GM12878 (cell line): Measurements from ENCODE around the gene TTC23L. TPM values are rescaled to one million over a fixed set of nuclear protein-coding genes. Genes with fewer than 3 reads are reported as not detected.

Experiments used
- ATAC-seq: fragments of 200-7000 bp; cut with Tn5 transposase; 3 replicates; pipeline ENCODE4 v1.9.1; 2020; ENCODE audit warnings: mild to moderate bottlenecking, moderate library complexity
- BruUV-seq: library from RNA; stranded (reverse); fragments of 400-500 nt; replicated peaks from 2 replicates; lab custom pipeline; 2021; lab: Mats Ljungman, UMichigan
- CTCF ChIA-PET: fragments of 300-600 bp; sonication (Branson Sonifier 250); formaldehyde crosslinking; extraction: SDS; loops from one replicate; lab custom pipeline; 2021; ENCODE audit warnings: inconsistent platforms; lab: Yijun Ruan, JAX
- POLR2A ChIA-PET: fragments of 350-600 bp; formaldehyde crosslinking; extraction: SDS; loops from one replicate; lab custom pipeline; 2021; ENCODE audit warnings: inconsistent platforms; lab: Charles Lee
- RAD21 ChIA-PET: fragments of 300-600 bp; sonication (Branson Sonifier 250); formaldehyde crosslinking; loops from one replicate; lab custom pipeline; 2023; ENCODE audit warnings: antibody characterized with exemption; ENCODE audit not compliant: unreplicated experiment; lab: Charles Lee
- SMC1A ChIA-PET: fragments of 300-600 bp; sonication (Branson Sonifier 250); formaldehyde crosslinking; loops from one replicate; lab custom pipeline; 2023; ENCODE audit not compliant: unreplicated experiment, uncharacterized antibody; lab: Charles Lee
- DNase-seq: peaks from one replicate; pipeline ENCODE4 v3.0.0-alpha.2; 2011; ENCODE audit warnings: low read depth, low spot score
- FAIRE-seq: peaks from 3 replicates; lab custom pipeline; 2011; peaks lifted over from hg19 to GRCh38; lab: Jason Lieb, UNC
- H2AFZ ChIP-seq: 2 replicates; pipeline ENCODE4 v1.6.0; 2011; ENCODE audit warnings: low read depth, low read length, control low read depth; ENCODE audit not compliant: control insufficient read depth
- H3K27ac ChIP-seq: 2 replicates; pipeline ENCODE4 v1.5.1; 2011; ENCODE audit warnings: control low read depth; ENCODE audit not compliant: control insufficient read depth, insufficient read depth
- H3K27me3 ChIP-seq, 2 experiments: replicated peaks in 1 of 2; 2 replicates each; pipeline versions ENCODE4 v1.6.0 to v1.6.1; 2011; ENCODE audit warnings: low read length in 1 of 2; ENCODE audit not compliant: control insufficient read depth in 2 of 2, insufficient read depth in 2 of 2
- H3K36me3 ChIP-seq, 2 experiments: 2 replicates each; pipeline ENCODE4 v1.5.1; 2011; ENCODE audit warnings: low read length in 1 of 2; ENCODE audit not compliant: control insufficient read depth in 2 of 2, insufficient read depth in 2 of 2
- H3K4me1 ChIP-seq: 2 replicates; pipeline ENCODE4 v1.6.1; 2011; ENCODE audit warnings: mild to moderate bottlenecking, low read length, moderate library complexity, mixed read lengths; ENCODE audit not compliant: control insufficient read depth, insufficient read depth
- H3K4me2 ChIP-seq: 2 replicates; pipeline ENCODE4 v1.6.0; 2011; ENCODE audit warnings: control low read depth; ENCODE audit not compliant: control insufficient read depth, insufficient read depth
- H3K4me3 ChIP-seq: fragments of 200-600 bp; sonication (generic); 2 replicates; pipeline ENCODE4 v1.5.1; 2016
- H3K79me2 ChIP-seq: 2 replicates; pipeline ENCODE4 v1.6.0; 2011; ENCODE audit warnings: low read length; ENCODE audit not compliant: control insufficient read depth, insufficient read depth
- H3K9ac ChIP-seq: 2 replicates; pipeline ENCODE4 v1.8.0; 2011; ENCODE audit warnings: low read length, control low read depth, mixed read lengths; ENCODE audit not compliant: control insufficient read depth, insufficient read depth
- H3K9me3 ChIP-seq: replicated peaks from 3 replicates; pipeline ENCODE4 v1.5.1; 2011; ENCODE audit warnings: mild to moderate bottlenecking, low read length; ENCODE audit not compliant: control insufficient read depth, insufficient read depth
- H4K20me1 ChIP-seq: 2 replicates; pipeline ENCODE4 v1.6.0; 2011; ENCODE audit not compliant: control insufficient read depth, insufficient read depth
- CHD4 ChIP-seq: fragments of 200-600 bp; sonication (generic); IDR thresholded peaks from 2 replicates; pipeline ENCODE4 v1.6.1; 2016; ENCODE audit warnings: mild to moderate bottlenecking
- MEF2A ChIP-seq: IDR thresholded peaks from 2 replicates; pipeline ENCODE4 v1.6.1; 2011; ENCODE audit warnings: low read depth, mild to moderate bottlenecking, low read length, moderate library complexity; ENCODE audit not compliant: insufficient read depth
- RELA ChIP-seq: fragments of 450-650 bp; IDR thresholded peaks from 2 replicates; pipeline ENCODE4 v1.8.0; 2014; ENCODE audit warnings: borderline replicate concordance; ENCODE audit not compliant: partially characterized antibody
- SPI1 ChIP-seq: IDR thresholded peaks from 2 replicates; pipeline ENCODE4 v1.6.1; 2011; ENCODE audit warnings: low read depth, mild to moderate bottlenecking, low read length, moderate library complexity, borderline replicate concordance; ENCODE audit not compliant: insufficient read depth
- WGBS: methylation state at CpG from one replicate; pipeline ENCODE4 v1.1.6; 2016; ENCODE audit warnings: low lambda C conversion rate; ENCODE audit not compliant: insufficient replicate concordance, insufficient coverage; ENCODE audit errors: missing lambda C conversion rate; 5-methylcytosine and 5-hydroxymethylcytosine counted together
- in situ Hi-C: fragments of 300-500 bp; cut with MboI; formaldehyde crosslinking; loops from 9 replicates; pipeline ENCODE4 v1.14.3; 2018; ENCODE audit warnings: mixed read lengths
- intact Hi-C: fragments of 100-400 bp; cut with micrococcal nuclease; formaldehyde crosslinking; loops from one replicate; pipeline ENCODE4 v1.14.2; 2022; ENCODE audit not compliant: unreplicated experiment
- polyA plus RNA-seq, 11 experiments: library from polyadenylated mRNA; depleted of rRNA in 4 of 11; unstranded in 6 of 11; stranded (reverse) in 5 of 11; fragments of >200 nt; fragmentation: Nextera tagmentation in 4 of 11; fragmentation: Illumina TruSeq in 1 of 11; extraction: Ambion mirVana in 4 of 11; extraction: Trizol in 1 of 11; gene quantifications; 1 replicate in 1 of 11; 2 replicates in 10 of 11; pipeline versions ENCODE4 v1.2.1 to v1.2.3, GENCODE V29; 2011 to 2016; ENCODE audit warnings: inconsistent platforms in 2 of 11, missing spikeins in 2 of 11, low read depth in 1 of 11
- total RNA-seq, 4 experiments: library from RNA; depleted of rRNA in 3 of 4; stranded (reverse); fragments of >200 nt in 3 of 4; fragmentation: Illumina TruSeq in 1 of 4; extraction: Trizol in 1 of 4; gene quantifications; 2 replicates each; pipeline versions ENCODE4 v1.2.1 to v1.2.3, GENCODE V29; 2013 to 2021
- TF ChIP-seq, protein P1 (sequence below): IDR thresholded peaks from 2 replicates; pipeline ENCODE4 v1.6.1; 2011; ENCODE audit warnings: low read depth, low read length, improper control_type of control experiment, borderline replicate concordance
- TF ChIP-seq, protein P2 (sequence below): fragments of 450-650 bp; IDR thresholded peaks from 2 replicates; pipeline ENCODE4 v1.6.1; 2018; ENCODE audit warnings: mild to moderate bottlenecking, low read depth, moderate library complexity; ENCODE audit not compliant: partially characterized antibody

The TTC23L gene
- total and polyA plus RNA-seq, 10 of the 15 experiments (the other 5 are each of a cell fraction or from before 2014, with no cell fraction given), result 0.09 to 0.34 TPM; not detected in 8

- TF ChIP-seq RELA (no peak), SPI1 (no peak)
Observed at GRCh38 chr5:34818717-34819116, 20.2 kb upstream of the TTC23L start (continued).

DNA sequence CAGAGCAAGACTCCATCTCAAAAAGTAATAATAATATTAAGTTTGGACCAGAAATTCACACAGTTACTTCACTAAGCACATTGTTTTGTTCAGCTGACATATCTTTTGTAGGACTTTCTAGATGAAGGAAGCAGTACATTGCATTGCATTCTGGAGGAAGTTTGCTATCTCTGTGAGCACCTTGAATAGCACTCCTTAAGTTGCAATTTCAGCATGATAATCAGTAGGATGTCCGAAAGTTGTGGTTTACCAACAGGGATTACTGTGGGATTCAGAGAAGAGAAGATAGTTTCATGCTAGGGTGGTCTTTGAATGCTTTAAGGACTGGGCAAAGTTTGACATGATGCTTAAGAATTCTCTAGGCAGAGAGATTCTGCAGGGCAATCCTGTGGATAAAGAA lies 18.4 kb upstream of the TTC23L start:
- no peak for DNase-seq
- RAD21 ChIA-PET, result interaction anchor here (0.8 kb wide), 1 partner anchor 183 kb away, joined by 3 read pairs; no protein-coding TSS in a partner anchor

More for the DNA sequence above, 18.4 kb upstream of the TTC23L start:
- 72% methylated on average over 1 of the region's 1 CpG for WGBS
- no TSS peak for BruUV-seq
- H3K27ac ChIP-seq, result no peak overlapping the region
- POLR2A ChIA-PET, result no interaction called here
- no peaks in the 10 kb centered on the region for H3K9me3 ChIP-seq
- intact Hi-C loops, result no loop called here
- no peak overlapping the region for H3K9ac ChIP-seq
- H3K36me3 ChIP-seq, result no peaks in the 10 kb centered on the region
- TF ChIP-seq, protein P1, sequence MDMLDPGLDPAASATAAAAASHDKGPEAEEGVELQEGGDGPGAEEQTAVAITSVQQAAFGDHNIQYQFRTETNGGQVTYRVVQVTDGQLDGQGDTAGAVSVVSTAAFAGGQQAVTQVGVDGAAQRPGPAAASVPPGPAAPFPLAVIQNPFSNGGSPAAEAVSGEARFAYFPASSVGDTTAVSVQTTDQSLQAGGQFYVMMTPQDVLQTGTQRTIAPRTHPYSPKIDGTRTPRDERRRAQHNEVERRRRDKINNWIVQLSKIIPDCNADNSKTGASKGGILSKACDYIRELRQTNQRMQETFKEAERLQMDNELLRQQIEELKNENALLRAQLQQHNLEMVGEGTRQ, result no peak
- TF ChIP-seq, protein P2, sequence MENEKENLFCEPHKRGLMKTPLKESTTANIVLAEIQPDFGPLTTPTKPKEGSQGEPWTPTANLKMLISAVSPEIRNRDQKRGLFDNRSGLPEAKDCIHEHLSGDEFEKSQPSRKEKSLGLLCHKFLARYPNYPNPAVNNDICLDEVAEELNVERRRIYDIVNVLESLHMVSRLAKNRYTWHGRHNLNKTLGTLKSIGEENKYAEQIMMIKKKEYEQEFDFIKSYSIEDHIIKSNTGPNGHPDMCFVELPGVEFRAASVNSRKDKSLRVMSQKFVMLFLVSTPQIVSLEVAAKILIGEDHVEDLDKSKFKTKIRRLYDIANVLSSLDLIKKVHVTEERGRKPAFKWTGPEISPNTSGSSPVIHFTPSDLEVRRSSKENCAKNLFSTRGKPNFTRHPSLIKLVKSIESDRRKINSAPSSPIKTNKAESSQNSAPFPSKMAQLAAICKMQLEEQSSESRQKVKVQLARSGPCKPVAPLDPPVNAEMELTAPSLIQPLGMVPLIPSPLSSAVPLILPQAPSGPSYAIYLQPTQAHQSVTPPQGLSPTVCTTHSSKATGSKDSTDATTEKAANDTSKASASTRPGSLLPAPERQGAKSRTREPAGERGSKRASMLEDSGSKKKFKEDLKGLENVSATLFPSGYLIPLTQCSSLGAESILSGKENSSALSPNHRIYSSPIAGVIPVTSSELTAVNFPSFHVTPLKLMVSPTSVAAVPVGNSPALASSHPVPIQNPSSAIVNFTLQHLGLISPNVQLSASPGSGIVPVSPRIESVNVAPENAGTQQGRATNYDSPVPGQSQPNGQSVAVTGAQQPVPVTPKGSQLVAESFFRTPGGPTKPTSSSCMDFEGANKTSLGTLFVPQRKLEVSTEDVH, result no peak
- TF ChIP-seq MEF2A (no peak), CHD4 (no peak)
- TF ChIP-seq, all 136 proteins: peak for 0
- in situ Hi-C loops, result no loop called here
- CTCF ChIA-PET, result no interaction called here
- Histone ChIP-seq H3K79me2 (no peaks in the 10 kb centered on the region), H2AFZ (no peak overlapping the region), H3K4me2 (no peak overlapping the region), H4K20me1 (no peaks in the 10 kb centered on the region), H3K4me1 (no peaks in the 10 kb centered on the region), H3K27me3 (no peaks in the 10 kb centered on the region), H3K4me3 (no peak overlapping the region)
- SMC1A ChIA-PET, result no interaction called here
- no peak for ATAC-seq
- FAIRE-seq, result no peak
